ENCODE results near the gene TMEM14B. TPM values are rescaled to one million over a fixed set of nuclear protein-coding genes. Genes with fewer than 3 reads are reported as not detected.

Gene TMEM14B
- total and polyA plus RNA-seq, 9 of the 15 experiments (the other 6 are each of a cell fraction or from before 2014, with no cell fraction given) = 174 to 862 (median 263) TPM

DNA sequence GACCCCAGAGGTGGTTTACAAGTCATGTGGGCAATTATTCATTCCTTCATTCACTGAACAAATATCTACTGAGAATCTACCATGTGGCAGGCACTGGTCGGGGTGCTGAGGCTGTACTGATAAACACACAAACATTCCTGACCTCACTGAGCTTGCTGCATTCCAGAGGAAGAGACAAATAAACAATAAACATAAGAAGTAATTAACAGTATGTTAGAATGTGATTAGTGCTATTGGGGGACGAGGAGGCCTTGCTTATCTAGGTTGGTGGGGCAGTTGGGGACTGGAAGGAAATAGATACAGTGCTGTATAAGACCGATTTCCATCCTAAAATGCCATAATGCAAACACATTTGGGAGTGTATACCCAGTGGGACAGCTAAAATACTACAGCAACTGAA, 46.6 kb downstream of the TMEM14B start (continued):
- TF ChIP-seq STAT5A (IDR thresholded peaks at IDR 0.05; ENCODE audit: borderline replicate concordance, low read length) (peak; percentile 60; the same call in 1 of the 2 replicates), KDM1A (IDR thresholded peaks at IDR 0.05) (peak; percentile 49 to 54; a peak in 1 of 4 replicates), TCF3 (CRISPR knock-in tag; IDR thresholded peaks at IDR 0.05) (peak; percentile 61), MAFK (IDR thresholded peaks at IDR 0.05; ENCODE audit: low read length) (no peak), ETV6 (IDR thresholded peaks at IDR 0.05; ENCODE audit: borderline replicate concordance in 1 of 2, low read depth in 2 of 2, low read length in 1 of 2) (no peak), ETV6 (CRISPR knock-in tag; IDR thresholded peaks at IDR 0.05; ENCODE audit: borderline replicate concordance) (no peak)

DNA sequence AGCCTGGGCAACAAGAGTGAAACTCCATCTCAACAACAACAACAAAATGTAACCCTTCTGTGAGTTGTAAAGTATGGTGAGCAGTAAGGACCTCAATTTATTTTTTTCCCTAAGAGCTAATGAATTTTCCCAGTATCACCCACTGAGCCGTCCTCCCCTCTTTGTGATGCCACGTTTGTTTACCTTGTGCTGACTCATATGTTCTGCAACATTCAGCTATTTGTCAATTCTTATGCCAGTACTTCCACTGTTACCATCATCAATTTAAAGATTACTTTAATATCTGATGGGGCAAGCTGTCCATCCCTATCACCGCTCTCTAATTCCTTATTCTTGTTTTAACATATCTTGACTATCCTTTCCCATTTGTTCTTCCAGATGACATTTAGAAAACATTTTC, 53.2 kb downstream of the TMEM14B start:
- H3K36me3 ChIP-seq (ENCODE audit: control insufficient read depth, insufficient read depth, low read length) = no peaks in the 10 kb centered on the region
- intact Hi-C loops (cut with micrococcal nuclease) = loop anchor here (1.0 to 5.0 kb wide), 5 partner anchors 78 to 323 kb away; partner anchors contain the start of genes C6orf52, PAK1IP1 and TMEM14C
- no peaks in the 10 kb centered on the region for H4K20me1 ChIP-seq (replicated peaks; ENCODE audit: control insufficient read depth, insufficient read depth, low read length)
- no peak for FAIRE-seq
- no TSS peak for BruUV-seq (replicated peaks)
- 53% methylated on average over 3 of the region's 3 CpGs for WGBS (ENCODE audit: insufficient coverage, low coverage, missing lambda C conversion rate)
- DNase-seq (ENCODE audit: extremely low read depth in 1 of 4, low spot score in 3 of 4) = no peak
- H3K4me1 ChIP-seq (replicated peaks in 1 of 2; ENCODE audit: control insufficient read depth in 2 of 2, insufficient read depth in 2 of 2, low read length in 2 of 2) = no peaks in the 10 kb centered on the region; a peak in 1 of 5 replicates
- ChIA-PET POLR2A (interaction anchor here (0.6 to 1.1 kb wide), 2 partner anchors 8 to 221 kb away, joined by 3 to 5 read pairs; no protein-coding TSS in a partner anchor), CTCF (ENCODE audit: low intra/inter-chr PET ratio) (interaction anchor here (0.6 to 2.4 kb wide), 5 partner anchors 45 to 695 kb away, joined by 3 to 28 read pairs (median 4); no protein-coding TSS in a partner anchor)
- no peaks in the 10 kb centered on the region for H3K27me3 ChIP-seq (ENCODE audit: control insufficient read depth in 2 of 2, insufficient read depth in 2 of 2, low read length in 2 of 2)
- no peak overlapping the region for H3K4me2 ChIP-seq (ENCODE audit: insufficient read depth, low read length)
- no peaks in the 10 kb centered on the region for H3K9me3 ChIP-seq (replicated peaks; ENCODE audit: control insufficient read depth, insufficient read depth, low read depth, low read length)
- no peaks in the 10 kb centered on the region for H3K9me1 ChIP-seq (ENCODE audit: control insufficient read depth, insufficient read depth, low read length)
- H3K27ac ChIP-seq (ENCODE audit: extremely low read depth, low read depth, low read length) = no peak overlapping the region
- no peak overlapping the region for H3K9ac ChIP-seq (ENCODE audit: insufficient read depth in 1 of 2, low read depth in 2 of 2, low read length in 2 of 2)
- no peak overlapping the region for H3K4me3 ChIP-seq
- H3K79me2 ChIP-seq (ENCODE audit: control insufficient read depth, insufficient read depth, low read length) = no peaks in the 10 kb centered on the region
- no peak overlapping the region for H2AFZ ChIP-seq (ENCODE audit: low read depth, low read length)
- peak; percentile 24; the same call in 1 of the 3 replicates for ATAC-seq
- in situ Hi-C loops (cut with MboI) = loop anchor here (5.0 kb wide), 2 partner anchors 99 to 324 kb away; no protein-coding TSS in a partner anchor
- TF ChIP-seq ZNF165 (CRISPR knock-in tag; IDR thresholded peaks at IDR 0.05; ENCODE audit: borderline replicate concordance) (no peak), SMARCA4 (IDR thresholded peaks at IDR 0.05) (0 out of 2 replicates have a peak, but pooled peaks have one; percentile 14), FOSL1 (tag; conservative IDR thresholded peaks at IDR 0.05) (peak; percentile 50; the same call in 1 of the 2 replicates), TAF1 (IDR thresholded peaks at IDR 0.05; ENCODE audit: control insufficient read depth, extremely low read depth, insufficient read depth, low read length, severe bottlenecking) (no peak), CSDE1 (IDR thresholded peaks at IDR 0.05) (no peak), NCOA2 (IDR thresholded peaks at IDR 0.05; ENCODE audit: partially characterized antibody in 2 of 2) (no peak), NFRKB (IDR thresholded peaks at IDR 0.05; ENCODE audit: low read depth) (no peak), C11orf30 (IDR thresholded peaks at IDR 0.05; ENCODE audit: low read depth) (peak; percentile 80), SMAD1 (IDR thresholded peaks at IDR 0.05; ENCODE audit: low read depth, low read length, partially characterized antibody) (no peak), STAT5A (IDR thresholded peaks at IDR 0.05; ENCODE audit: borderline replicate concordance, low read length) (no peak), XRCC3 (IDR thresholded peaks at IDR 0.05) (no peak), MAFG (tag; conservative IDR thresholded peaks at IDR 0.05) (peak; percentile 55), ZNF316 (IDR thresholded peaks at IDR 0.05) (peak; percentile 91)
- TF ChIP-seq, protein P1, sequence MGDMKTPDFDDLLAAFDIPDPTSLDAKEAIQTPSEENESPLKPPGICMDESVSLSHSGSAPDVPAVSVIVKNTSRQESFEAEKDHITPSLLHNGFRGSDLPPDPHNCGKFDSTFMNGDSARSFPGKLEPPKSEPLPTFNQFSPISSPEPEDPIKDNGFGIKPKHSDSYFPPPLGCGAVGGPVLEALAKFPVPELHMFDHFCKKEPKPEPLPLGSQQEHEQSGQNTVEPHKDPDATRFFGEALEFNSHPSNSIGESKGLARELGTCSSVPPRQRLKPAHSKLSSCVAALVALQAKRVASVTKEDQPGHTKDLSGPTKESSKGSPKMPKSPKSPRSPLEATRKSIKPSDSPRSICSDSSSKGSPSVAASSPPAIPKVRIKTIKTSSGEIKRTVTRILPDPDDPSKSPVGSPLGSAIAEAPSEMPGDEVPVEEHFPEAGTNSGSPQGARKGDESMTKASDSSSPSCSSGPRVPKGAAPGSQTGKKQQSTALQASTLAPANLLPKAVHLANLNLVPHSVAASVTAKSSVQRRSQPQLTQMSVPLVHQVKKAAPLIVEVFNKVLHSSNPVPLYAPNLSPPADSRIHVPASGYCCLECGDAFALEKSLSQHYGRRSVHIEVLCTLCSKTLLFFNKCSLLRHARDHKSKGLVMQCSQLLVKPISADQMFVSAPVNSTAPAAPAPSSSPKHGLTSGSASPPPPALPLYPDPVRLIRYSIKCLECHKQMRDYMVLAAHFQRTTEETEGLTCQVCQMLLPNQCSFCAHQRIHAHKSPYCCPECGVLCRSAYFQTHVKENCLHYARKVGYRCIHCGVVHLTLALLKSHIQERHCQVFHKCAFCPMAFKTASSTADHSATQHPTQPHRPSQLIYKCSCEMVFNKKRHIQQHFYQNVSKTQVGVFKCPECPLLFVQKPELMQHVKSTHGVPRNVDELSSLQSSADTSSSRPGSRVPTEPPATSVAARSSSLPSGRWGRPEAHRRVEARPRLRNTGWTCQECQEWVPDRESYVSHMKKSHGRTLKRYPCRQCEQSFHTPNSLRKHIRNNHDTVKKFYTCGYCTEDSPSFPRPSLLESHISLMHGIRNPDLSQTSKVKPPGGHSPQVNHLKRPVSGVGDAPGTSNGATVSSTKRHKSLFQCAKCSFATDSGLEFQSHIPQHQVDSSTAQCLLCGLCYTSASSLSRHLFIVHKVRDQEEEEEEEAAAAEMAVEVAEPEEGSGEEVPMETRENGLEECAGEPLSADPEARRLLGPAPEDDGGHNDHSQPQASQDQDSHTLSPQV (IDR thresholded peaks at IDR 0.05) = no peak
